ENCODE data around the gene FMO5. TPM values are rescaled to one million over a fixed set of nuclear protein-coding genes. Genes with fewer than 3 reads are reported as not detected.

The FMO5 gene
- total RNA-seq, 1 experiment from 2014 or later: 2.0 TPM

DNA sequence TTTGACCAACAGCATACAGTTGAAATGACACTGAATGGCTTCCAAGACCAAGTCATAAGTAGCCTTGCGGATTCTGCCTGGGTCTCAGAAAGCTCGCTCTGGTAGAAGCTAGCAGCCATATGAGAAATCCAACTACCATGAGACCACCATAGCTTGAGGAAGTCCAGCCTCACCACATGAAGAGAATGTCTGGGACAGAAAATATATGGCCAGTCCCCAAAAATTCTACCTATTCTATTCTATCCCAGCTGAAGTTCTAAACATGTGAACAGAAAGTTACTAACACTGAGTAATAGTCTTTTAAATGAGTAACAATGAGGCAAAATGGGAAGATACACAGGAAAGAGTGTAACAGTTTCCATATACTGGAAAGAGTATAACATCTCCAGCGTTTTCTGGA lies 9.0 kb downstream of the FMO5 start:
- no peaks in the 10 kb centered on the region for H3K9me3 ChIP-seq
- H3K4me3 Mint-ChIP-seq (ENCODE audit: unreplicated experiment): no peak overlapping the region
- TF ChIP-seq, protein P1, sequence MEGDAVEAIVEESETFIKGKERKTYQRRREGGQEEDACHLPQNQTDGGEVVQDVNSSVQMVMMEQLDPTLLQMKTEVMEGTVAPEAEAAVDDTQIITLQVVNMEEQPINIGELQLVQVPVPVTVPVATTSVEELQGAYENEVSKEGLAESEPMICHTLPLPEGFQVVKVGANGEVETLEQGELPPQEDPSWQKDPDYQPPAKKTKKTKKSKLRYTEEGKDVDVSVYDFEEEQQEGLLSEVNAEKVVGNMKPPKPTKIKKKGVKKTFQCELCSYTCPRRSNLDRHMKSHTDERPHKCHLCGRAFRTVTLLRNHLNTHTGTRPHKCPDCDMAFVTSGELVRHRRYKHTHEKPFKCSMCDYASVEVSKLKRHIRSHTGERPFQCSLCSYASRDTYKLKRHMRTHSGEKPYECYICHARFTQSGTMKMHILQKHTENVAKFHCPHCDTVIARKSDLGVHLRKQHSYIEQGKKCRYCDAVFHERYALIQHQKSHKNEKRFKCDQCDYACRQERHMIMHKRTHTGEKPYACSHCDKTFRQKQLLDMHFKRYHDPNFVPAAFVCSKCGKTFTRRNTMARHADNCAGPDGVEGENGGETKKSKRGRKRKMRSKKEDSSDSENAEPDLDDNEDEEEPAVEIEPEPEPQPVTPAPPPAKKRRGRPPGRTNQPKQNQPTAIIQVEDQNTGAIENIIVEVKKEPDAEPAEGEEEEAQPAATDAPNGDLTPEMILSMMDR (IDR thresholded peaks at IDR 0.05; ENCODE audit: insufficient read depth in 1 of 2, low read depth in 1 of 2, low read length in 1 of 2, severe bottlenecking in 1 of 2, unreplicated experiment in 1 of 2): no peak
- no peaks in the 10 kb centered on the region for H3K27me3 ChIP-seq (replicated peaks; ENCODE audit: control insufficient read depth, insufficient read depth, low read length)
- no TSS peak for BruUV-seq (replicated peaks)
- DNase-seq: no peak
- peaks cover 42% of the 10 kb centered on the region for H3K4me1 Mint-ChIP-seq (ENCODE audit: low read depth, unreplicated experiment)
- H3K36me3 ChIP-seq (ENCODE audit: control insufficient read depth, insufficient read depth, low read length): peaks cover 2% of the 10 kb centered on the region; the same call in 1 of the 2 replicates
- no peaks in the 10 kb centered on the region for H3K27me3 Mint-ChIP-seq (ENCODE audit: insufficient read depth, unreplicated experiment)
- peaks cover 36% of the 10 kb centered on the region for H3K4me1 ChIP-seq
- no peak overlapping the region for H3K27ac Mint-ChIP-seq (ENCODE audit: unreplicated experiment)
- intact Hi-C loops (cut with micrococcal nuclease; ENCODE audit: unreplicated experiment): no loop called here
- ChIA-PET CTCF (no interaction called here), POLR2A (no interaction called here)
- H3K4me3 ChIP-seq (ENCODE audit: low read depth, low read length): no peak overlapping the region
- no peaks in the 10 kb centered on the region for H3K9me3 Mint-ChIP-seq (ENCODE audit: unreplicated experiment)
- H3K36me3 Mint-ChIP-seq (ENCODE audit: insufficient read depth, unreplicated experiment): no peaks in the 10 kb centered on the region

DNA sequence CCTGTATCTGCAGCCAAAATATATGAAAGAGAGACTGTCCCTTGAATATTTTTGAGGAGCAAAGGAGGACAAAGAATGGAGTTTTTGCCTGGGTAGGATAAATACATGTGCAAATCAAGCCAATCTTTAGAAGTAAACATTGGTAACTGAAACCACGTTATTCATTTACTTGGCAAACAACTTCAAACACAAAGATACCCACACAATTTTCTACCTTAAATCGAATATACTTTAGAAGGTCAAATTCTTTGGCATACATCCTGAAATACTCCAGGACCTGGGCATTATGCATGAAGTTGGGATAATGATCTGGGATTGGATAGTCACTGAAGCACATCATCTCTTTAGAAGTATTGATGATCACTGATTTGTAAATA lies 9.6 kb downstream of the FMO5 start:
- CTCF ChIA-PET: no interaction called here
- POLR2A ChIA-PET: no interaction called here
- no peak overlapping the region for H3K27ac Mint-ChIP-seq (ENCODE audit: unreplicated experiment)
- peaks cover 42% of the 10 kb centered on the region for H3K4me1 Mint-ChIP-seq (ENCODE audit: low read depth, unreplicated experiment)
- Histone ChIP-seq H3K4me3 (ENCODE audit: low read depth, low read length) (no peak overlapping the region), H3K4me1 (peaks cover 42% of the 10 kb centered on the region), H3K36me3 (ENCODE audit: control insufficient read depth, insufficient read depth, low read length) (peaks cover 2% of the 10 kb centered on the region; the same call in 1 of the 2 replicates), H3K27me3 (replicated peaks; ENCODE audit: control insufficient read depth, insufficient read depth, low read length) (no peaks in the 10 kb centered on the region), H3K9me3 (no peaks in the 10 kb centered on the region)
- no TSS peak for BruUV-seq (replicated peaks)
- TF ChIP-seq, protein P1 (IDR thresholded peaks at IDR 0.05; ENCODE audit: insufficient read depth in 1 of 2, low read depth in 1 of 2, low read length in 1 of 2, severe bottlenecking in 1 of 2, unreplicated experiment in 1 of 2): no peak
- no peaks in the 10 kb centered on the region for H3K36me3 Mint-ChIP-seq (ENCODE audit: insufficient read depth, unreplicated experiment)
- H3K27me3 Mint-ChIP-seq (ENCODE audit: insufficient read depth, unreplicated experiment): no peaks in the 10 kb centered on the region
- intact Hi-C loops (cut with micrococcal nuclease; ENCODE audit: unreplicated experiment): no loop called here
- H3K4me3 Mint-ChIP-seq (ENCODE audit: unreplicated experiment): no peak overlapping the region
- no peaks in the 10 kb centered on the region for H3K9me3 Mint-ChIP-seq (ENCODE audit: unreplicated experiment)
- no peak for DNase-seq

DNA sequence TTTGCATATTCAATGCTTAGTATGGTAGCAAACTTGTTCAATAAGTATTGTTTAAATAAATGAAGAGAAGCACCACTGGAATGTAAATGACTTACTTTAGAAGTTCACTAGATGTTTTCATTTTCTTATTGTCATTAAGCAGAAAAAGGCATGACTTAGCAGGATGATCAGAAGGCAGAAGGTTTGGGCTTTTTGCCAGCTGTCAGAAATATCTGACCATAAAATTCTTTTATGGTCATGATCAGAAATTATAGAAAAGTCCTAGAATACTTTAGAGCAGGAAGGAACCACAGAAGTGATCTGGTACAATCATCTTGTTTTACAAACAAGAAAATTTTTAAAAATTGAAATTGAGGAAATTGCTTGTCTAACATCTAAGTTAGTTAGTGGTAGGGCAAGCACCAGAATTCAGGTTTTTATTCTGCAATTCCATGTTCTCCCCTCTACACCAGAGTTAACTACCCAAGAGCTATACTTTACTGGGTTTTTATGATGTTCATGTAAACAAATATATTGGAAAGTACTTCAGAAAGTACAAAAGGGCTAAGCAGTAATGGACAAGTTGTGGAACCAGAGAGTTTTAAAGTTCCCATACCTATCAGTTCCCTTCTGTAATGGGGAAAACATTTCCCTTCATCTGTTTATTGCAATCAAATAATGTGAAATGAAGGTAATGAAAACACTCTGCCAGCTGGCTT lies 10.1 kb downstream of the FMO5 start:
- Mint-ChIP-seq H3K27ac (ENCODE audit: unreplicated experiment) (no peak overlapping the region), H3K4me3 (ENCODE audit: unreplicated experiment) (no peak overlapping the region), H3K9me3 (ENCODE audit: unreplicated experiment) (no peaks in the 10 kb centered on the region), H3K36me3 (ENCODE audit: insufficient read depth, unreplicated experiment) (no peaks in the 10 kb centered on the region), H3K27me3 (ENCODE audit: insufficient read depth, unreplicated experiment) (no peaks in the 10 kb centered on the region), H3K4me1 (ENCODE audit: low read depth, unreplicated experiment) (peaks cover 42% of the 10 kb centered on the region)
- H3K9me3 ChIP-seq: no peaks in the 10 kb centered on the region
- no TSS peak for BruUV-seq (replicated peaks)
- intact Hi-C loops (cut with micrococcal nuclease; ENCODE audit: unreplicated experiment): no loop called here
- peaks cover 47% of the 10 kb centered on the region for H3K4me1 ChIP-seq
- peaks cover 2% of the 10 kb centered on the region; the same call in 1 of the 2 replicates for H3K36me3 ChIP-seq (ENCODE audit: control insufficient read depth, insufficient read depth, low read length)
- no peaks in the 10 kb centered on the region for H3K27me3 ChIP-seq (replicated peaks; ENCODE audit: control insufficient read depth, insufficient read depth, low read length)
- CTCF ChIA-PET: no interaction called here
- TF ChIP-seq, protein P1 (IDR thresholded peaks at IDR 0.05; ENCODE audit: insufficient read depth in 1 of 2, low read depth in 1 of 2, low read length in 1 of 2, severe bottlenecking in 1 of 2, unreplicated experiment in 1 of 2): no peak
- no peak for DNase-seq
- POLR2A ChIA-PET: no interaction called here
- no peak overlapping the region for H3K4me3 ChIP-seq (ENCODE audit: low read depth, low read length)

Measured in Caco-2 (cell line).